ENCODE measurements around the gene CPA1. TPM values are rescaled to one million over a fixed set of nuclear protein-coding genes. Genes with fewer than 3 reads are reported as not detected.
A peak's percentile ranks its signal among the peaks of the same experiment; 100 is the strongest.

The CPA1 gene
- total RNA-seq, 1 experiment from 2014 or later: not detected

DNA sequence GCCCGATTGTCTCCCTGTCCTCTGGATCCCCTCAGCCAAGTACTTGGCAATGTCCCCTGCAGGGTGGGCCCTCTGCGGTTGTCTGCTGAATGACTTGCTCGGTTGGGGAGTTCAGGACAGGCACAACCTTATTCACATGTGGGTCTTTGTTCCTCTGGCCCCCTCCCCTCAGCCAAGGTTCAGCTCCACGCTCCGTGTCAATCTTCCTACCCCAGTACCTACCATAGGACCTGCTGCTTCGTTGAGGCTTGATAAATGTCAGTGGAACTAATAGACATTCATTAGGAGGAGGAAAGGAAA, 28.6 kb upstream of the CPA1 start:
- ChIA-PET POLR2A (no interaction called here), CTCF (no interaction called here)
- H3K9me3 ChIP-seq: no peaks in the 10 kb centered on the region
- H3K4me1 ChIP-seq: peaks cover 42% of the 10 kb centered on the region
- peaks cover 28% of the 10 kb centered on the region for H3K4me1 Mint-ChIP-seq (ENCODE audit: low read depth, unreplicated experiment)
- no peaks in the 10 kb centered on the region for H3K9me3 Mint-ChIP-seq (ENCODE audit: unreplicated experiment)
- TF ChIP-seq, protein P1, sequence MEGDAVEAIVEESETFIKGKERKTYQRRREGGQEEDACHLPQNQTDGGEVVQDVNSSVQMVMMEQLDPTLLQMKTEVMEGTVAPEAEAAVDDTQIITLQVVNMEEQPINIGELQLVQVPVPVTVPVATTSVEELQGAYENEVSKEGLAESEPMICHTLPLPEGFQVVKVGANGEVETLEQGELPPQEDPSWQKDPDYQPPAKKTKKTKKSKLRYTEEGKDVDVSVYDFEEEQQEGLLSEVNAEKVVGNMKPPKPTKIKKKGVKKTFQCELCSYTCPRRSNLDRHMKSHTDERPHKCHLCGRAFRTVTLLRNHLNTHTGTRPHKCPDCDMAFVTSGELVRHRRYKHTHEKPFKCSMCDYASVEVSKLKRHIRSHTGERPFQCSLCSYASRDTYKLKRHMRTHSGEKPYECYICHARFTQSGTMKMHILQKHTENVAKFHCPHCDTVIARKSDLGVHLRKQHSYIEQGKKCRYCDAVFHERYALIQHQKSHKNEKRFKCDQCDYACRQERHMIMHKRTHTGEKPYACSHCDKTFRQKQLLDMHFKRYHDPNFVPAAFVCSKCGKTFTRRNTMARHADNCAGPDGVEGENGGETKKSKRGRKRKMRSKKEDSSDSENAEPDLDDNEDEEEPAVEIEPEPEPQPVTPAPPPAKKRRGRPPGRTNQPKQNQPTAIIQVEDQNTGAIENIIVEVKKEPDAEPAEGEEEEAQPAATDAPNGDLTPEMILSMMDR (IDR thresholded peaks at IDR 0.05; ENCODE audit: insufficient read depth in 1 of 2, low read depth in 1 of 2, low read length in 1 of 2, severe bottlenecking in 1 of 2, unreplicated experiment in 1 of 2): no peak
- H3K4me3 ChIP-seq (ENCODE audit: low read depth, low read length): no peak overlapping the region
- BruUV-seq (replicated peaks): no TSS peak
- intact Hi-C loops (cut with micrococcal nuclease; ENCODE audit: unreplicated experiment): no loop called here
- H3K4me3 Mint-ChIP-seq (ENCODE audit: unreplicated experiment): no peak overlapping the region
- peak overlapping the region; percentile 20 for H3K27ac Mint-ChIP-seq (ENCODE audit: unreplicated experiment)
- peaks cover 5% of the 10 kb centered on the region for H3K36me3 Mint-ChIP-seq (ENCODE audit: insufficient read depth, unreplicated experiment)
- H3K27me3 ChIP-seq (replicated peaks; ENCODE audit: control insufficient read depth, insufficient read depth, low read length): no peaks in the 10 kb centered on the region
- no peaks in the 10 kb centered on the region for H3K36me3 ChIP-seq (ENCODE audit: control insufficient read depth, insufficient read depth, low read length)
- no peaks in the 10 kb centered on the region for H3K27me3 Mint-ChIP-seq (ENCODE audit: insufficient read depth, unreplicated experiment)
- no peak for DNase-seq

DNA sequence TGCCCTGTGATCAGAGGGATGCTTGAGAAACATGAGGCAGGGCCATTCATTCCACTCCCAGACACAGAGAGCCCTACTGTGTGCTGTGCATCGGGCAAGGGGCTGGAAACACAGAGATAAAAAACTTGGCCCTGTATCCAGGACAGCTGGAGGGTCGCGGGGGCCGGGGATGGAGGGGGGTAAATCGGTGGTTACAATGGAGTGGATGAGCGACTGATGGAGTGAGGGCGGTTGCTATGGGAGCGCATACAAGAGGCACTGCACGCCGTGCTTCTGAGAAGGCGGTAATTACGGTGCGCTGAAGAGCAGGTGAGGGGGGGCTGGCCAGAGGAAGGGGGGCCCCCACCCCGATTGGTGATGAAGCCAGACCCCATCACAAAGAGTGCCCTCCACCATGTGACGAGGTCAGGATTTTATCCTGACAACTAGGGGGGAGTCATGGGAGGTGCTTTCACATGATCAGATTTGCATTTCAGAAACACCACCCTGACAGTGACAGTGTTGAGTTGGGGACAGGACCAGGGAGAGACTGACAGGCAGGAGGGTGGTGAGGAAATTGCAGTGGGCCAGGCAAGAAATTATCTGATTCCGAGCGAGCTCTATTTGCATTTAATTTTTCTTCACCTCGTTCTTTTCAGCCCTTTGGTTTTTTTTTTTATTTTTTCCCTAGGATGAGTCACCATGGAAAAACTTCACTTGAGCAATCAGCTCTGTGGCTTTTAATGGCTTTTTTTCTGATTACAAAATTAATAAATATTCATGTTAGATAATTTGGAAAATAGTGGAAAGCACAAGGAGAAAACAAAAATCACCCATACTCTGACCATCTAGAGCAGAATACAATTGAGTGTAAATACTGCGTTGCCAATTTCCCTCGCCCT, 27.9 kb upstream of the CPA1 start:
- no peaks in the 10 kb centered on the region for H3K9me3 ChIP-seq
- ChIA-PET POLR2A (no interaction called here), CTCF (no interaction called here)
- no peaks in the 10 kb centered on the region for H3K27me3 Mint-ChIP-seq (ENCODE audit: insufficient read depth, unreplicated experiment)
- BruUV-seq (replicated peaks): no TSS peak
- H3K9me3 Mint-ChIP-seq (ENCODE audit: unreplicated experiment): no peaks in the 10 kb centered on the region
- peak overlapping the region; percentile 20 for H3K27ac Mint-ChIP-seq (ENCODE audit: unreplicated experiment)
- TF ChIP-seq, protein P1 (IDR thresholded peaks at IDR 0.05; ENCODE audit: insufficient read depth in 1 of 2, low read depth in 1 of 2, low read length in 1 of 2, severe bottlenecking in 1 of 2, unreplicated experiment in 1 of 2): no peak
- intact Hi-C loops (cut with micrococcal nuclease; ENCODE audit: unreplicated experiment): no loop called here
- no peak for DNase-seq
- H3K36me3 ChIP-seq (ENCODE audit: control insufficient read depth, insufficient read depth, low read length): no peaks in the 10 kb centered on the region
- H3K4me1 Mint-ChIP-seq (ENCODE audit: low read depth, unreplicated experiment): peaks cover 30% of the 10 kb centered on the region
- H3K4me3 ChIP-seq (ENCODE audit: low read depth, low read length): no peak overlapping the region
- H3K27me3 ChIP-seq (replicated peaks; ENCODE audit: control insufficient read depth, insufficient read depth, low read length): no peaks in the 10 kb centered on the region
- no peak overlapping the region for H3K4me3 Mint-ChIP-seq (ENCODE audit: unreplicated experiment)
- H3K4me1 ChIP-seq: peaks cover 49% of the 10 kb centered on the region
- H3K36me3 Mint-ChIP-seq (ENCODE audit: insufficient read depth, unreplicated experiment): peaks cover 5% of the 10 kb centered on the region

DNA sequence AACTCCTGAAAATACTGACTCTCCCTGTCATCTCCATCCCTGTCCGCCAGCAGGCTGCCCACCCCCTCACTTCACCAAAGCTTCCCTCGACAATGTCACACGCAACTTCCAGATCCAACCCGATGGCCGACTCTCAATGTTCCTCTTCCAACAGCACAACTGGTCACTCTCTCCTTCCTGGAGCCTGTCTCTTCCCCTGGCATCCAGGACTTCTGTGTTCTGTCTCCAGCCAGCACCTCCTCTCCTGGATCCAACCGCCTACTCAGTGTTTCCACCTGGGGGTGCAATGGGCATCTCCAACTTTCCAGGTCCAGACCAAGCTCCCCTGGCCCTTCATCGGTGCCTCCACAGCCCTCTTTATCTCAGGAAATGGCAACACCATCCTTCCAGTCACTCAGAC, 27.1 kb upstream of the CPA1 start:
- ChIA-PET POLR2A (no interaction called here), CTCF (no interaction called here)
- H3K36me3 Mint-ChIP-seq (ENCODE audit: insufficient read depth, unreplicated experiment): peaks cover 5% of the 10 kb centered on the region
- H3K9me3 Mint-ChIP-seq (ENCODE audit: unreplicated experiment): no peaks in the 10 kb centered on the region
- Histone ChIP-seq H3K4me1 (peaks cover 51% of the 10 kb centered on the region), H3K4me3 (ENCODE audit: low read depth, low read length) (no peak overlapping the region), H3K27me3 (replicated peaks; ENCODE audit: control insufficient read depth, insufficient read depth, low read length) (no peaks in the 10 kb centered on the region), H3K36me3 (ENCODE audit: control insufficient read depth, insufficient read depth, low read length) (no peaks in the 10 kb centered on the region), H3K9me3 (no peaks in the 10 kb centered on the region)
- TF ChIP-seq, protein P1 (IDR thresholded peaks at IDR 0.05; ENCODE audit: insufficient read depth in 1 of 2, low read depth in 1 of 2, low read length in 1 of 2, severe bottlenecking in 1 of 2, unreplicated experiment in 1 of 2): no peak
- no peak overlapping the region for H3K4me3 Mint-ChIP-seq (ENCODE audit: unreplicated experiment)
- DNase-seq: peak in 1 of 2 experiments; percentile 33
- no TSS peak for BruUV-seq (replicated peaks)
- no peaks in the 10 kb centered on the region for H3K27me3 Mint-ChIP-seq (ENCODE audit: insufficient read depth, unreplicated experiment)
- intact Hi-C loops (cut with micrococcal nuclease; ENCODE audit: unreplicated experiment): no loop called here
- H3K4me1 Mint-ChIP-seq (ENCODE audit: low read depth, unreplicated experiment): peaks cover 30% of the 10 kb centered on the region
- H3K27ac Mint-ChIP-seq (ENCODE audit: unreplicated experiment): no peak overlapping the region
